ENCODE data around the gene USH1C. TPM values are rescaled to one million over a fixed set of nuclear protein-coding genes. Genes with fewer than 3 reads are reported as not detected.

The USH1C gene
- total and polyA plus RNA-seq, 10 donors, result 0.12 TPM; not detected in 9

DNA sequence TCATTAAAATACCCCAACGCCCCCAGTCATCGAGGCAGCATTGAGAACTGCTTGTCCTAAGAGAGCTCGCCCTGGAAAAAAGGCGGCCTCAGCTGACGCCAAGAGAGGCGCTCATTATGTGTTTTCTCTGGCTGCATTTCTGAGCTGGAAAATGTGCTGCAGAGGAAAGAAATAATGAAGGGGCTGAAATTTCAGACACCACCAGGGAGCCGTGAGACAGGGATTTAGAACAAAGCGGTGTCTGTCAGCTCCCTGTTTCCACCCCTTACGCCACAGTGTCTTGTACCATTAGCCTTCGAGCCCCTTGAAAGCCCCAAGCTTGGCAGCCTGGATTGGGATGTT lies 14.4 kb downstream of the USH1C start:
- 81 to 91% (median 87%) methylated on average over 10 of the region's 10 CpGs for WGBS, 5 donors
- no peaks in the 10 kb centered on the region for H3K36me3 ChIP-seq
- intact Hi-C loops (cut with DNase I; ENCODE audit: low total_unique reads), result no loop called here
- H3K4me1 ChIP-seq, result peaks cover 0 to 16% (median 9%) of the 10 kb centered on the region in 6 donors
- peaks cover 0 to 41% (median 0%) of the 10 kb centered on the region in 7 donors for H3K27me3 ChIP-seq (replicated peaks in 1 of 7)
- DNase-seq, result no peak
- no peak overlapping the region for H3K27ac ChIP-seq
- no peaks in the 10 kb centered on the region for H3K9me3 ChIP-seq
- no peak overlapping the region for H3K4me3 ChIP-seq
- TF ChIP-seq POLR2A (IDR thresholded peaks at IDR 0.05) (no peak), POLR2AphosphoS5 (IDR thresholded peaks at IDR 0.05) (no peak)
- TF ChIP-seq, protein P1, sequence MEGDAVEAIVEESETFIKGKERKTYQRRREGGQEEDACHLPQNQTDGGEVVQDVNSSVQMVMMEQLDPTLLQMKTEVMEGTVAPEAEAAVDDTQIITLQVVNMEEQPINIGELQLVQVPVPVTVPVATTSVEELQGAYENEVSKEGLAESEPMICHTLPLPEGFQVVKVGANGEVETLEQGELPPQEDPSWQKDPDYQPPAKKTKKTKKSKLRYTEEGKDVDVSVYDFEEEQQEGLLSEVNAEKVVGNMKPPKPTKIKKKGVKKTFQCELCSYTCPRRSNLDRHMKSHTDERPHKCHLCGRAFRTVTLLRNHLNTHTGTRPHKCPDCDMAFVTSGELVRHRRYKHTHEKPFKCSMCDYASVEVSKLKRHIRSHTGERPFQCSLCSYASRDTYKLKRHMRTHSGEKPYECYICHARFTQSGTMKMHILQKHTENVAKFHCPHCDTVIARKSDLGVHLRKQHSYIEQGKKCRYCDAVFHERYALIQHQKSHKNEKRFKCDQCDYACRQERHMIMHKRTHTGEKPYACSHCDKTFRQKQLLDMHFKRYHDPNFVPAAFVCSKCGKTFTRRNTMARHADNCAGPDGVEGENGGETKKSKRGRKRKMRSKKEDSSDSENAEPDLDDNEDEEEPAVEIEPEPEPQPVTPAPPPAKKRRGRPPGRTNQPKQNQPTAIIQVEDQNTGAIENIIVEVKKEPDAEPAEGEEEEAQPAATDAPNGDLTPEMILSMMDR (IDR thresholded peaks at IDR 0.05 in 8 of 11, conservative IDR thresholded peaks at IDR 0.05 in 3 of 11), result no peak

DNA sequence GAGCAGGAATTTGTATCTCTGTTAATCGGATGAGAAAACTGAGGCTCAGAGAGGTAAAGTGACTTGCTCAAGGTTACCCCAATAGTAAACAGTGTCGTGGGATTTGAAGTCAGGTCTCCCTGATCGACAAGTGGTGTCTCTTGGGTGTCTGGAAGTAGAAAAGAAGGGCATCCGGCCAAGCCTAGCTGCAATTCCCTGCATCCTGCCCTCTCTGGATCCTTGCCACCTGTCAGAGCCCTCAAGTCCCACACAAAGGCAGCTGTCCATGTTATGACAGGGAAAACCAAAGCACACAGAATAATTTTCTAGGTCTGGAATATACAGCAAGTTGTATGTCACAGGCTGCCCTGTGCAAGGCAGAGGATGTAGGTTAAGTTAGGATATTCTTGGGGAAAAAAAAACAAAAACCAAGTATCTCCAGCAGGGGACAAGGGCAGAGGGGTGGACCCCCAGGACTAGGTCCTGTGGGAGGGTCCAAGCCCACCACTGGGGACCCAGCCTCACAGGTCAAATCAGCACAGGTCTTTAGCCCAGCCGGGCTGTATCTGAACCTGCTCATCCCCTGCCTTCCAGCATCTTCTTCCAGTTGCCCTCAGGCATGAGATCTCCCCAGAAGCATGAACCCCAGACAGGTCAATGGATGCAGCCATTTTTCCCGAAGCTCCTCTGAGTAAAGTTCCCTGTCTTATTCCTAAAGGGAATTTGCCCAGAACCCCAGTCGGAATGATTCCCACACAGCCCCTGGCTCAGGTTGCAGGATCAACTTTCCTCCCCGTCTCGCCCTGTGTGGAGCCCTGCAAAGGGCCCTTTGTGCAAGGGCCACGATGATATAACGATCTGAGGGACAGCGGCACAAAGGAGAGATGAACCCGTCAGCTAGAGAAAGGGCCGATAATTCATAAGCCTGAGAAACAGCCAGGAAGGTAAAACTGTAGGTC lies 15.0 kb downstream of the USH1C start:
- DNase-seq, result no peak
- H3K36me3 ChIP-seq, result no peaks in the 10 kb centered on the region
- no peak overlapping the region for H3K27ac ChIP-seq
- 78 to 83% (median 80%) methylated on average over 14 of the region's 14 CpGs for WGBS, 5 donors
- H3K27me3 ChIP-seq (replicated peaks in 1 of 7), result peaks cover 0 to 41% (median 0%) of the 10 kb centered on the region in 7 donors
- intact Hi-C loops (cut with DNase I; ENCODE audit: low total_unique reads), result no loop called here
- no peak overlapping the region for H3K4me3 ChIP-seq
- TF ChIP-seq, protein P1 (IDR thresholded peaks at IDR 0.05 in 8 of 11, conservative IDR thresholded peaks at IDR 0.05 in 3 of 11), result no peak
- TF ChIP-seq POLR2A (IDR thresholded peaks at IDR 0.05), result no peak
- no peak for TF ChIP-seq POLR2AphosphoS5 (IDR thresholded peaks at IDR 0.05)
- H3K9me3 ChIP-seq, result no peaks in the 10 kb centered on the region
- H3K4me1 ChIP-seq, result peaks cover 0 to 16% (median 9%) of the 10 kb centered on the region in 6 donors

DNA sequence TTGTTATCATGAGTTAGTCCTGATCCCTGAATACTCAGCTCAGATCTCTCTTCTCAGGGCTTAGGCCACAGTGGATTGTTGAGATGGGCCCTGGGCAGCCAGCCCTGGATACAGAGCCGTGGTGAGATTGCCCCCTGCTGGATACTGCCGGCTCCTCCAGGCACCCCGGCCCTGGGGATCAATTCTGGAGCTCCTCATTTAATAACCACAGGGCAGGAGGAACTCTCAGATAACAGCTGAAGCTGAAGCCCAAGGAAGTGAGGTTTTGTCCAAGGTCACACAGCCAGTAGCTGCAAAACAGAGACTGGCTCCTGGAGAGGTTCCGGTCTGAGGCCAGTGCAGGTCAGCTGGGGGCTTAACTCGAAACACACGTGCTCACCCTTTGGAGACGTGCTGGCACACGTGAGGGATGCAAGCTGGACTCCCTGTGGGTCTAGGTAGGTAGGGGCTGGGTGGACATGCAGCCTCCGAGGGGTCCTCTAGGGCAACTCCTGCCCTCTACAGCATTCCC lies 16.0 kb downstream of the USH1C start:
- H3K9me3 ChIP-seq, result no peaks in the 10 kb centered on the region
- H3K36me3 ChIP-seq, result no peaks in the 10 kb centered on the region
- peaks cover 0 to 38% (median 0%) of the 10 kb centered on the region in 7 donors for H3K27me3 ChIP-seq (replicated peaks in 1 of 7)
- H3K4me1 ChIP-seq, result peaks cover 0 to 16% (median 9%) of the 10 kb centered on the region in 6 donors
- TF ChIP-seq, protein P1 (IDR thresholded peaks at IDR 0.05 in 8 of 11, conservative IDR thresholded peaks at IDR 0.05 in 3 of 11), result peak; percentile 25 to 83 (median 71)
- TF ChIP-seq POLR2AphosphoS5 (IDR thresholded peaks at IDR 0.05), result no peak
- H3K27ac ChIP-seq, result no peak overlapping the region
- intact Hi-C loops (cut with DNase I; ENCODE audit: low total_unique reads), result no loop called here
- DNase-seq, result no peak
- no peak overlapping the region for H3K4me3 ChIP-seq
- 39 to 58% (median 46%) methylated on average over 7 to 9 of the region's 9 CpGs for WGBS, 5 donors

DNA sequence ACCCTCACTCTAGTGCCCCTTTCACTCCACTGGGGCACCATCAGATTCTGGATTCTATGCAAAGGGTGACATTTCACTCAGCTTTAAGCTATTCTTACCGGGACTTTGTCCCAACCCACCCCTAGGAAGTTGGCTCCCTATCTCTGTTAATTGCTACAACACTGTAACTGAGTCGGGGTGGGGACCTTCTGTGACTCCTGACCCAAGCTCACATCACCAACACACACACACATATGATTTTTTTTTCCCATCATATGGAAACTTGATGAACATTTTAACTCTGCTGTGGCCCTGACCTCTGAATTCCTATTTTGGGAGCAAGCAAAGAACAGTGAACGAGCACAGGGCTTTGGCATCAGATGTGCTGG lies 16.6 kb downstream of the USH1C start:
- Histone ChIP-seq H3K27ac (no peak overlapping the region), H3K4me3 (no peak overlapping the region), H3K36me3 (no peaks in the 10 kb centered on the region), H3K27me3 (replicated peaks in 1 of 7) (peaks cover 0 to 38% (median 0%) of the 10 kb centered on the region in 7 donors), H3K4me1 (peaks cover 0 to 16% (median 9%) of the 10 kb centered on the region in 6 donors), H3K9me3 (no peaks in the 10 kb centered on the region)
- DNase-seq, result no peak
- TF ChIP-seq POLR2A (IDR thresholded peaks at IDR 0.05) (no peak), POLR2AphosphoS5 (IDR thresholded peaks at IDR 0.05) (no peak)
- intact Hi-C loops (cut with DNase I; ENCODE audit: low total_unique reads), result no loop called here
- WGBS, 5 donors, result 47 to 78% (median 68%) methylated on average over 3 of the region's 3 CpGs

Data from spleen (tissue), 11 donors.